ENCODE measurements around the gene RNF151. TPM values are rescaled to one million over a fixed set of nuclear protein-coding genes. Genes with fewer than 3 reads are reported as not detected.

Gene RNF151
- total and polyA plus RNA-seq, 2 donors (not counting 1 experiment from before 2014, with no cell fraction given): 0.13 to 0.76 TPM

- H3K4me3 Mint-ChIP-seq: no peak overlapping the region
- Histone ChIP-seq H3K79me2 (ENCODE audit: control insufficient read depth, insufficient read depth, low read length) (peaks cover 14% of the 10 kb centered on the region), H3K27me3 (replicated peaks in 1 of 4; ENCODE audit: control extremely low read depth in 1 of 4, control insufficient read depth in 3 of 4, insufficient read depth in 4 of 4, low read length in 3 of 4) (peaks cover 0 to 65% (median 20%) of the 10 kb centered on the region in 4 experiments), H3K4me2 (replicated peaks; ENCODE audit: low read depth, low read length, poor library complexity, severe bottlenecking) (no peak overlapping the region), H3K4me3 (ENCODE audit: control extremely low read depth in 1 of 5, extremely low read depth in 1 of 5, insufficient read depth in 1 of 5, low read depth in 2 of 5, low read length in 4 of 5) (no peak overlapping the region), H3K9ac (ENCODE audit: low read length) (no peak overlapping the region), H3K4me1 (ENCODE audit: control insufficient read depth in 2 of 2, insufficient read depth in 2 of 2, low read length in 2 of 2) (peaks cover 8 to 22% of the 10 kb centered on the region in 2 donors), H3K27ac (ENCODE audit: low read length in 2 of 2) (no peak overlapping the region), H3K36me3 (replicated peaks in 1 of 2; ENCODE audit: control extremely low read depth in 1 of 2, control insufficient read depth in 1 of 2, extremely low read depth in 1 of 2, insufficient read depth in 2 of 2, low read length in 1 of 2) (peaks cover 0 to 42% of the 10 kb centered on the region in 2 experiments), H3K9me3 (ENCODE audit: control extremely low read depth in 1 of 3, control insufficient read depth in 2 of 3, insufficient read depth in 1 of 3, low read length in 2 of 3) (peaks cover 0 to 6% (median 0%) of the 10 kb centered on the region in 3 donors), H4K20me1 (ENCODE audit: control insufficient read depth, insufficient read depth, low read length, poor library complexity, severe bottlenecking) (peaks cover 35% of the 10 kb centered on the region), H2AFZ (ENCODE audit: insufficient read depth, low read depth, low read length, poor library complexity, severe bottlenecking) (no peak overlapping the region)
- no peak for TF ChIP-seq EZH2 (IDR thresholded peaks at IDR 0.05; ENCODE audit: borderline replicate concordance, insufficient read depth, low read depth, low read length, poor library complexity, severe bottlenecking)
- no peak for TF ChIP-seq CTCF (IDR thresholded peaks at IDR 0.05)
- POLR2A ChIA-PET: interaction anchor here (1.5 to 2.0 kb wide), 2 partner anchors 13 to 14 kb away, joined by 3 to 5 read pairs; partner anchors contain the start of gene RPS2
- no peaks in the 10 kb centered on the region for H3K9me3 Mint-ChIP-seq (ENCODE audit: insufficient read depth)
- H3K4me1 Mint-ChIP-seq: peaks cover 12% of the 10 kb centered on the region
- intact Hi-C loops (cut with micrococcal nuclease): no loop called here
- H3K27ac Mint-ChIP-seq: no peak overlapping the region
- no peak for DNase-seq
- CTCF ChIA-PET: interaction anchor here (0.6 to 1.0 kb wide), 2 partner anchors 43 to 894 kb away, joined by 3 to 4 read pairs; no protein-coding TSS in a partner anchor
- H3K27me3 Mint-ChIP-seq: peaks cover 6% of the 10 kb centered on the region
- 92% methylated on average over 29 of the region's 37 CpGs for WGBS (ENCODE audit: insufficient coverage)
- no peak for ATAC-seq (ENCODE audit: low read depth)
Observed at GRCh38 chr16:1978476-1979120, 11.9 kb downstream of the RNF151 start.

All from B cell (primary cell).